GM18505 (cell line): Measurements from ENCODE around the gene ANKRD18B.
"Not testable (repeated sequence)": the region's sequence is repeated elsewhere in the genome, so short reads cannot be mapped to it uniquely, and the experiment has no call there.

ENCODE experiments used
- ATAC-seq: cut with Tn5 transposase; IDR thresholded peaks from one replicate; pipeline ENCODE4 v1.9.1; 2021; ENCODE audit not compliant: unreplicated experiment
- POLR2A ChIP-seq: IDR thresholded peaks from 4 replicates; pipeline ENCODE4 v1.6.1; 2011; ENCODE audit warnings: borderline replicate concordance; ENCODE audit not compliant: insufficient read depth, insufficient read length; ENCODE audit errors: extremely low read depth

The ANKRD18B gene

DNA sequence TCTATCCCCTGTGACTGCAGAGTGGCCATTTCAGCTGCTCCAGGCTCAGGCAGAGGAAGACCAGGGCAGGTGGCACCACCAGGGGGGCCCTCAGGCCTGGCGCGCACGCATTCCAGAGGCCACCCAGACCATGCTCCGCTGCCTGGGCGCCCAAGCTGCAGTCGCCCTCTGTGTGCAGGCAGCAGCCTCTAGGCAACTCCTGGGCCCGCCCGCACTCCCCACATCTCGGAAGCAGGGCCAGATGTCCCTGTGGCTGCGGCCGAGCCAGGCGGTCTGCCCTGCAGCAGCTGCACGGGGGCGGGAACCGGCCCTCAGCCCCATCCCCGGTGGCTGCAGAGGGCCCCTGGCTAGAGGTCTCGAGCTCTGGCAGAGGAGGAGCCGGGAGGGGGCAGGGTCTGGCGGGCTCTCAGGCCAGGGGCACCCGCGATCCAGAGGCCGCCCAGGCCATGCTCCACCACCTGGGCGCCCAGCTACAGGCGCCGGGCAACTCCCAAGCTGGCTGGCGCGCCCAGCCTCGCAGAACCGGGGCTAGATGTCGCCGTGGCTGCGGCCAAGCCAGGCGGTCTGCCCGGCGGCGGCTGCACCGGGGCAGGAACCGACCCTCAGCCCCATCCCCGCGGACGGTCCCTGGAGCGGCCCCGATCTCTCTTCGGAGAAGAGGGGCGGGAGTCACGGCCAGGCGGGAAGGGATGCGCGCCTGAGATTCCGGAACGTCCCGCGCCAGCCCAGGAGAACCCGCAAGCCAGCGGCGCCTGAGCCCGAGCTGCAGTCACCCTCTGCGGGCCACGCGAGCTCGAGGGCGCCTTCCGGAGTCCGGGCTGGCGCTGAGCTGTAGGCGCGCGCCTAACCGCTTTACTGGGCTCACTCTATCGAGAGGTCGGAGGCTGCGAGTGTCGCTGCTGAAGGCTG, at the start of gene ANKRD18B:
Gene ANKRD18B, plus strand, starts transcription at position 855 of the 909 bp plus-strand sequence. CDS start 239 bp downstream, outside the sequence.
- ATAC-seq: peak; percentile 69

- ATAC-seq: no peak
- TF ChIP-seq POLR2A: no peak
These were observed 48.7 kb upstream of the ANKRD18B start for GRCh38 chr9:33475357-33475756.

DNA sequence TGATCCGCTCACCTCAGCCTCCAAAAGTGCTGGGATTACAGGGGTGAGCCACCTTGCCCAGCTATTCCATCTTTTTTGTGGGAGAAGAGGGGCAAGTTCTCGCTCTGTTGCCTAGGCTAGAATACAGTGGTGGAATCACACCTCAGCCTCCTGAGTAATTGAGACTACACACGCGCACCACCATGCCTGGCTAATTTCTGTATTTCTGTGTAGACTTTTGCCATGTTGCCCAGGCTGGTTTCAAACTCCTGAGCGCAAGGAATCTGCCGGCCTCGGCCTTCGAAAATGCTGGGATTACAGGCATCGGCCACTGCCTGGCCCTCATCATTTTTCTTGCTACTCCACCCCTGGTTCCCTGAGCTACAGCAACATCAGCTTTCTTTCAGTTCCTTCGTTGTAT, 47.5 kb upstream of the ANKRD18B start:
- no peak for ATAC-seq
- no peak for TF ChIP-seq POLR2A

DNA sequence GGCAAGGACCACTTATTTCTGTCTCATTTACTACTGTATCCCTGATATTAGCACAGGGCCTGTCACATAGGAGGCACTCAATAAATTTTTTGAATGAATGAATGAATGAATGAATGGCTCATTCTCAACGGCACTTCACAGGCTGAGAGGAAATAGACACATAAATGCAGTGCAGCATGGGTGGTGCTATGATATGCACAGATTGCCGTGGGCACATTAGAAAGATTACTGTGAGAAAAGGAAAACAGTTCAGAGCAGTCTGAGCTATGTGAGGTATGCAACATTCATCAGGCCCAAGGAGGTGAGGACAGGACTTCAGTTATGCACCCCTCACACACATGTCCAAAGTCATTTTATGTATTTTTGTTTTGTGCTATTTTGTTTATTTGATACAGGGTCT, 43.9 kb upstream of the ANKRD18B start:
- no peak for TF ChIP-seq POLR2A
- ATAC-seq: no peak

GRCh38 chr9:33480976-33481375, 43.1 kb upstream of the ANKRD18B start:
- ATAC-seq: no peak
- no peak for TF ChIP-seq POLR2A

DNA sequence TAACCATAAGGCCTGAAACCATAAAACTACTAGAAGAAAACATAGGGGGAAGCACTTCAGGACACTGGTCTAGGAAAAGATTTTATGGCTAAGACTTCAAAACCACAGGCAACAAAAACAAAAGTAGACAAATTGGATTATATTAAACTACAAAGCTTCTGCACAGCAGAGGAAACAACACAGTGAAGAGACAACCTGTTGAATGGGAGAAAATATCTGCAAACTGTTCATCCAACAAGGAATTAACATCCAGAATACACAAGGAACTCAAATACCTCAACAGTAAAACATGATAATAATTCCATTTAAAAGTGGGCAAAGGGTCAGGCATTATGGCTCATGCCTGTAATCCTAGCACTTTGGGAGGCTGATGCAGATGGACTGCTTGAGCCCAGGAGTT, 38.7 kb upstream of the ANKRD18B start:
- ATAC-seq: not testable (repeated sequence)

DNA sequence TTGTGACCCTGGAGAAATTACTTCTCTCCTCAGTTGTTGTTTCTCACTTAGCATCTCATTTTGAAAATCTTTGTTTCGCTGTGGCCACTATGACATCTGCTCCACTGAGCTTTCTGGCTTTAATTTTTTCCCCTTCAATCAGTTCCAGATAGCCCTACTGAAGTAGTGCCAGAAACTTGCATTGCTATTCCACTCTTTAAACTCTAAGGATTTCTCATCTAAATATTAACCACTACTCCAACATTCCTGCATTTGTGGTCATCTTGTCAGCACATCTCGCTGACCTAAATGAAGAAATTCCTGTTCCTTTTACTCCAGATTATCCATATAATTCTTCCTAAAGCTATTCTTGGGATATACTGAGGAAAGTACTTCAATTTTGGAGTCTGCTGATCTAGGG, 35.0 kb upstream of the ANKRD18B start:
- no peak for TF ChIP-seq POLR2A

GRCh38 chr9:33493819-33494218, 30.2 kb upstream of the ANKRD18B start:
- not testable (repeated sequence) for ATAC-seq

More for the DNA sequence above, 35.0 kb upstream of the ANKRD18B start:
- ATAC-seq: no peak

DNA sequence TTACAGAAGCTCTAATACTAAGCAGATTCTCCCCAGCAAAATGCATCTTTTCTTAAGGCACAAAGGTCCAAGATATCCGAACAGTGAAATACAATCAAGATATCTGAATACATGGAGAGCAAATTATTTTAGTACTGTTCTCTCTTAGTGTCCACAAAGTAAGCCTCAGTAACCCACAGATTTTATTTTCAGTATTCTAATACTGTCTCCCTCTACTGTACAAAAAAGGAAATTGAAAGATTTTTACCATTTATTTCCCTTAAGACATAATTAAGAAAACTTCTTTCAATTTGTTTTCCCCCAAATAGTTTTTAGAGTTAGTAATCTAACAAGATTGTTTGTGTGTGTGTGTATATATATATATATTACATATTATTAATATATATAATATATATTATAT, 25.7 kb upstream of the ANKRD18B start:
- no peak for TF ChIP-seq POLR2A

DNA sequence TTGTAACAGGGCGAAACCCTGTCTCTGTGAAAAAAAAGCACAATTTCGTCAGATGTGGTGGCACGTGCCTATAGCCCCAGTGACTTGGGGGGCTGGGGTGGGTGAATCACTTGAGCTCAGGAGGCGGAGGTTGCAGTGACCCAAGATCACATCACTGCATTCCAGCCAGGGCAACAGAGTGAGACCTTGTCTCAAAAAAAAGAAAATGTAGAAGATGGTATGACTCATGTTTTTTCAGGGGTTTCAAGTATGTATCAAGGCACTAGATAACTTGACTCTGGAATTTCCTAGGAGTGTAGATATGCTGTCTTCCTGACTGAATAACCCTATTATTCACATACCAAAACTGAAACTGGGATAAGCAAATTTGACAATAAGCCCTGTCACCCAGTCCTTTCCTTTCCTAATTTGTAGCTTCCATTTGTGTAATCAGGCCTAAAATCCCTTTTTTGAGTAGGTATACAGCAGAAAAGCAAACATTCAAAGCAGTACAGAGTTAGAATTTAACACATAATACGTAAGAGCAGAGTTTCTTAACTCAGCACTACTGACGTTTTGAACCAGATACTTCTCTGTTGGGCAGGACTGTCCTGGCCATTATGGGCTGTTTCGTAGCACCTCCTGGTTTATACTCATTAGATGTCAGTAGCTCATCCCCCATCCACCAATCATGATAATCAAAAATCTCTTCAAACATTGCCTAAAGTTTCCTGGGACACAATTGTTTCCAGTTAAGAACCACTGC, 17.3 kb upstream of the ANKRD18B start:
- no peak for ATAC-seq
- no peak for TF ChIP-seq POLR2A

More for the DNA sequence above, 25.7 kb upstream of the ANKRD18B start:
- no peak for ATAC-seq

GRCh38 chr9:33510262-33511183, 13.5 kb upstream of the ANKRD18B start:
- ATAC-seq: peak; percentile 66

DNA sequence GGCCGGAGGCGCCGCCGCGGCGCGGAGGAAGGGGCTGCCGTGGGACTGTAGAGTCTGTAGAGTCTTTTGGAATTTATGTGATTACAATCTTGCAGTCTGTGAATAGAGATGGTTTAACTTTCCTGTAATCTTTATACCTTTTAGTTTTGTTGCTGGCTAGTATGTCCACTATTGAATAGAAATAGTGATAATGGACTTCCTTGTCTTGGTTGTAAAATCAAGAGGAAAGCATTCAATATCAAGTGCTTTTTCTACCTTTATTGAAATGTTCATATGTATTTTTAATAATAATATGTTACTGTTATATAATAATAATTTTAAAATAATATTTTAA, 12.9 kb upstream of the ANKRD18B start:
- ATAC-seq: not testable (repeated sequence)

More at GRCh38 chr9:33510262-33511183, 13.5 kb upstream of the ANKRD18B start:
- TF ChIP-seq POLR2A: no peak

DNA sequence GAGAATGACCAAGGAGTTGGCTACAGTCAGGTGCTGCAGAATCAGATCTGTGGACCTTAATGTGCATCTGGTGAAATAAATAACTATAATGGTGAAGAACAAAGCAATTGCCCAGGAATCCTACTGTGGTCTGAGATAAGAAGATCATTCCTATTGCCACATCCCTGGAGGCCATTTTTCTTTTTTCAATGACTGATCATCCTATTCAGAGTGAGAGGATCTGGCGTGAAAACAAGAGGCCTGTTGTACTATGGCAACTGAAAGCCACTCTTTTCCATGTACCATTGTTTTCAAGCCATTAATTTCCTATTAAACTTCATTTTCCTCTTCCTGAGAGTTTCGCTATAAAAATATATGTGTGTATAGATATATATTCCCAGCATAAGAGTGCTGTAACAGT, 11.5 kb upstream of the ANKRD18B start:
- not testable (repeated sequence) for ATAC-seq

- ATAC-seq: not testable (repeated sequence)
These were observed 8.6 kb upstream of the ANKRD18B start for GRCh38 chr9:33515342-33515995.

- ATAC-seq: not testable (repeated sequence)
These were observed 7.7 kb upstream of the ANKRD18B start for GRCh38 chr9:33516397-33516796.
